Transverse colon (tissue), 3 donors: Measurements from ENCODE around the gene TUBA8.

Experiments
- CTCF ChIP-seq, 5 experiments: fragments of 200-600 bp in 3 of 5; fragments of 450-650 bp in 2 of 5; sonication (generic) in 3 of 5; IDR thresholded peaks; 1 replicate in 2 of 5; 2 replicates in 3 of 5; pipeline ENCODE4 v1.5.1; 2016 to 2017; ENCODE audit warnings: antibody characterized with exemption in 5 of 5, inconsistent platforms in 3 of 5, mild to moderate bottlenecking in 2 of 5, moderate library complexity in 1 of 5
- POLR2A ChIP-seq: fragments of 450-650 bp; IDR thresholded peaks from one replicate; pipeline ENCODE4 v1.6.1; 2016; ENCODE audit warnings: antibody characterized with exemption, mild to moderate bottlenecking, moderate library complexity

GRCh38 chr22:18070041-18070440 is 40.6 kb upstream of the TUBA8 start:
- TF ChIP-seq CTCF (IDR thresholded peaks at IDR 0.05) (no peak), POLR2A (no peak)
